ENCODE results near the gene BCL11B. TPM values are rescaled to one million over a fixed set of nuclear protein-coding genes. Genes with fewer than 3 reads are reported as not detected.

The BCL11B gene
- polyA plus RNA-seq, 3 donors = 0.01 TPM; not detected in 2

DNA sequence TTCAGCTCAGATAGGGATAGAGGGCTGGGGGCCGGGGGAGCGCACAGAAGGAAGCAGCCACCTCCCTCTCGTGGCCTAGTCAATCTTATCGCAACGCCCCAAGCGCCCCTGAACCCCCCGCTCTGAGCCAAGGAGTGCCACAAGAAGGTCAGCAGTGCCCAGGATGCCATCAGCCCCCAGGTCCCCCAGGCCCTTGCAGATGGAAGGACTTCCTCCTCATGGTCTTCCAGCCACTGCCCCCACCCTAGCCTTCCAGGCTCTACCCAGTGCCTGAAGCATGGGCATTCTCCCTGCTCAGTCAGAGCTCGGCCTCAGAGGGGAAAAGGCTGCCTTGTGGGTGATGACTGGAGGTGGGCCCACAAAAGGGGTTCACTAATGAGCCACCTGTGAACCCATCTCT is 68.2 kb downstream of the BCL11B start:
- no peaks in the 10 kb centered on the region for H4K20me1 ChIP-seq (ENCODE audit: insufficient read depth, low read length)
- H2AFZ ChIP-seq (ENCODE audit: insufficient read depth, low read depth, low read length, poor library complexity, severe bottlenecking) = no peak overlapping the region
- no peak overlapping the region for H3K9ac ChIP-seq (ENCODE audit: insufficient read depth, low read length, poor library complexity, severe bottlenecking)
- Mint-ChIP-seq H3K9me3 (peaks cover 0 to 2% (median 0%) of the 10 kb centered on the region in 7 donors), H3K27ac (no peak overlapping the region), H3K4me3 (no peak overlapping the region), H3K4me1 (no peaks in the 10 kb centered on the region), H3K27me3 (ENCODE audit: low read depth in 3 of 3) (peaks cover under 1 to 8% (median 2%) of the 10 kb centered on the region in 3 donors), H3K36me3 (no peaks in the 10 kb centered on the region)
- no peaks in the 10 kb centered on the region for H3K9me3 ChIP-seq (replicated peaks in 1 of 2; ENCODE audit: control insufficient read depth in 1 of 2, insufficient read depth in 1 of 2, low read length in 2 of 2)
- intact Hi-C loops (cut with micrococcal nuclease) = no loop called here
- TF ChIP-seq, protein P1, sequence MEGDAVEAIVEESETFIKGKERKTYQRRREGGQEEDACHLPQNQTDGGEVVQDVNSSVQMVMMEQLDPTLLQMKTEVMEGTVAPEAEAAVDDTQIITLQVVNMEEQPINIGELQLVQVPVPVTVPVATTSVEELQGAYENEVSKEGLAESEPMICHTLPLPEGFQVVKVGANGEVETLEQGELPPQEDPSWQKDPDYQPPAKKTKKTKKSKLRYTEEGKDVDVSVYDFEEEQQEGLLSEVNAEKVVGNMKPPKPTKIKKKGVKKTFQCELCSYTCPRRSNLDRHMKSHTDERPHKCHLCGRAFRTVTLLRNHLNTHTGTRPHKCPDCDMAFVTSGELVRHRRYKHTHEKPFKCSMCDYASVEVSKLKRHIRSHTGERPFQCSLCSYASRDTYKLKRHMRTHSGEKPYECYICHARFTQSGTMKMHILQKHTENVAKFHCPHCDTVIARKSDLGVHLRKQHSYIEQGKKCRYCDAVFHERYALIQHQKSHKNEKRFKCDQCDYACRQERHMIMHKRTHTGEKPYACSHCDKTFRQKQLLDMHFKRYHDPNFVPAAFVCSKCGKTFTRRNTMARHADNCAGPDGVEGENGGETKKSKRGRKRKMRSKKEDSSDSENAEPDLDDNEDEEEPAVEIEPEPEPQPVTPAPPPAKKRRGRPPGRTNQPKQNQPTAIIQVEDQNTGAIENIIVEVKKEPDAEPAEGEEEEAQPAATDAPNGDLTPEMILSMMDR (IDR thresholded peaks at IDR 0.05) = no peak
- H3K27ac ChIP-seq (ENCODE audit: low read depth in 1 of 2, low read length in 2 of 2) = no peak overlapping the region
- no peaks in the 10 kb centered on the region for H3K4me1 ChIP-seq (ENCODE audit: control insufficient read depth in 1 of 2, insufficient read depth in 2 of 2, low read length in 2 of 2)
- H3K4me3 ChIP-seq (replicated peaks in 1 of 3; ENCODE audit: low read depth in 2 of 3, low read length in 3 of 3) = no peak overlapping the region
- no peak for DNase-seq
- no peaks in the 10 kb centered on the region for H3K27me3 ChIP-seq (ENCODE audit: control insufficient read depth in 2 of 2, insufficient read depth in 2 of 2, low read length in 2 of 2)
- WGBS (ENCODE audit: insufficient coverage) = 98% methylated on average over 8 of the region's 8 CpGs
- no peaks in the 10 kb centered on the region for H3K36me3 ChIP-seq (replicated peaks in 1 of 2; ENCODE audit: control insufficient read depth in 1 of 2, insufficient read depth in 2 of 2, low read length in 2 of 2)
- H3K4me2 ChIP-seq (replicated peaks; ENCODE audit: extremely low read depth, low read length, poor library complexity, severe bottlenecking) = no peak overlapping the region
- H3K79me2 ChIP-seq (ENCODE audit: insufficient read depth, low read length) = no peaks in the 10 kb centered on the region

DNA sequence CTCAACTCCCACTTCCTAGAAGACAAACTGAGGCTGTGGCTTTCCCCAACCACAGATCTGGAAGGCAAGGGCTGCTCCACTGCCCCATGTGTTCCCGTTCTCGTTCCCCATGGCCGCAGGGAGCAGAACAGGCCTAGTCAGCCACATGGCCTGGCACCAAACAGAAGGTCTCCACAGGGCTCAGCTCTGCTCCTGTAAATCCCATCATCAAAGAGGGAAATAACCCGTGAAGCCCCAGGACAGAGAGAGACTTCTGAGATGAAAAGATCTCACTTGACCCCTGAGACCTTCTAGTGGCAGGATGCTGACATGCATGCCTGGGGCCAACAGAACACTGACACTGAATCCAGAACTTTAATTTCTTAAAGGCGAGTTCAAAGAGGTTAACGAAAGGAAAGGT is 68.9 kb downstream of the BCL11B start:
- Mint-ChIP-seq H3K4me1 (no peaks in the 10 kb centered on the region), H3K4me3 (no peak overlapping the region), H3K36me3 (no peaks in the 10 kb centered on the region), H3K27me3 (ENCODE audit: low read depth in 3 of 3) (peaks cover 3 to 9% (median 9%) of the 10 kb centered on the region in 3 donors), H3K27ac (peak overlapping the region in 1 of 7 donors; percentile 42), H3K9me3 (peaks cover 0 to 2% (median 0%) of the 10 kb centered on the region in 7 donors)
- Histone ChIP-seq H3K4me3 (replicated peaks in 1 of 3; ENCODE audit: low read depth in 2 of 3, low read length in 3 of 3) (no peak overlapping the region), H3K4me2 (replicated peaks; ENCODE audit: extremely low read depth, low read length, poor library complexity, severe bottlenecking) (no peak overlapping the region), H3K27ac (ENCODE audit: low read depth in 1 of 2, low read length in 2 of 2) (no peak overlapping the region), H2AFZ (ENCODE audit: insufficient read depth, low read depth, low read length, poor library complexity, severe bottlenecking) (no peak overlapping the region), H3K27me3 (ENCODE audit: control insufficient read depth in 2 of 2, insufficient read depth in 2 of 2, low read length in 2 of 2) (no peaks in the 10 kb centered on the region), H3K4me1 (ENCODE audit: control insufficient read depth in 1 of 2, insufficient read depth in 2 of 2, low read length in 2 of 2) (no peaks in the 10 kb centered on the region), H3K36me3 (replicated peaks in 1 of 2; ENCODE audit: control insufficient read depth in 1 of 2, insufficient read depth in 2 of 2, low read length in 2 of 2) (no peaks in the 10 kb centered on the region), H4K20me1 (ENCODE audit: insufficient read depth, low read length) (no peaks in the 10 kb centered on the region), H3K9ac (ENCODE audit: insufficient read depth, low read length, poor library complexity, severe bottlenecking) (no peak overlapping the region), H3K79me2 (ENCODE audit: insufficient read depth, low read length) (no peaks in the 10 kb centered on the region), H3K9me3 (replicated peaks in 1 of 2; ENCODE audit: control insufficient read depth in 1 of 2, insufficient read depth in 1 of 2, low read length in 2 of 2) (no peaks in the 10 kb centered on the region)
- DNase-seq = no peak
- 90% methylated on average over 6 of the region's 6 CpGs for WGBS (ENCODE audit: insufficient coverage)
- TF ChIP-seq, protein P1 (IDR thresholded peaks at IDR 0.05) = no peak
- intact Hi-C loops (cut with micrococcal nuclease) = no loop called here
